RWPE1 (cell line): ENCODE data around the gene ITGB8.

ENCODE experiments used
- CTCF ChIA-PET: fragments of 350-600 bp; sonication (Branson Sonifier 250); formaldehyde crosslinking; extraction: SDS; loops from one replicate; lab custom pipeline; 2021; lab: Yijun Ruan, JAX
- POLR2A ChIA-PET: fragments of 400-600 bp; formaldehyde crosslinking; extraction: SDS; loops from one replicate; lab custom pipeline; 2020; ENCODE audit warnings: antibody characterized with exemption; ENCODE audit not compliant: low non-redundant PET; lab: Yijun Ruan, JAX
- DNase-seq: peaks from one replicate; pipeline ENCODE4 v3.0.0; 2012; ENCODE audit warnings: low spot score
- H3K27ac ChIP-seq: fragments of 450-650 bp; 2 replicates; pipeline ENCODE4 v1.5.1; 2017
- CTCF ChIP-seq: fragments of 450-650 bp; conservative IDR thresholded peaks from 2 replicates; pipeline ENCODE4 v1.5.1; 2017; ENCODE audit warnings: low read depth, mild to moderate bottlenecking

The ITGB8 gene

DNA sequence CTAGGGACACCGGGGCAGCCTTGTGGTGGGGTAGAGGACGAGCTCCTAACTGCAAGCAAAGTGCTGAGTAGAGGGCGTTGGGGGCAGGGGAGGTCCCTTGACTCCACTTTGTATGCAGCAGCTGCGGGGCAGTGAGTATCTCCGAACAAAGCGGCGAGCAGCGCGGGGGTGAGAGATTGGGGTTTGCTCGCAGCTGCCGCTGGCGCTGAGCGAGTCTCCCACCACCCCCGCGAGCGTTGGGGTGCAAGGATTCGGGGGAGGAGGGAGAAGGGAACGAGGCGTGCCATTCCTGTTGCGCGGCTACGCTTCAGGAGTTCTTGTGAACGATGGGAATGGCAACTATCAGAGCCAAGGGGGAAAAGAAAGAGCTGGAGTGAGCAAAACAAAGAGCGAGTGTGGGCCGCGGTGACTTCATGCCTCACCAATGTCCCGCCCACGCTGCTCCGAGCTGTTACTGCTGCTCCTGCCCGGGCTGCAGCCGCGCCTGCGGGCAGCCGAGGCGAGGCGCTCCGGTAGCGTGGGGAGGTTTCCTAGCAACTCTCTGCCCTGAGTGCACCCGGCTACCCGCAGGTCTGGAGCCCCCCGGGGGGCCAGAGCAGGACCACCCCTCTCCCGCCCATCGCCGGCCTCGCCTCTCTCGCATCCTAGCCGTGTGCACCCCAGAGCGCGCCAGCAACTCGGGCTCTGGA, at the start of gene ITGB8:
Gene ITGB8, plus strand, starts transcription at position 662 of the 689 bp plus-strand sequence. CDS start 907 bp downstream, outside the sequence.
- POLR2A ChIA-PET = interaction anchor here (0.7 to 1.6 kb wide), 3 partner anchors 22 to 266 kb away, joined by 3 to 6 read pairs (median 3); no protein-coding TSS in a partner anchor
- TF ChIP-seq CTCF = no peak
- CTCF ChIA-PET = interaction anchor here (0.6 to 1.0 kb wide), 7 partner anchors 19 to 616 kb away, joined by 3 to 4 read pairs (median 3); no protein-coding TSS in a partner anchor
- peak within 1 kb of the TSS; percentile 100 for H3K27ac ChIP-seq
- peak; percentile 82 for DNase-seq

DNA sequence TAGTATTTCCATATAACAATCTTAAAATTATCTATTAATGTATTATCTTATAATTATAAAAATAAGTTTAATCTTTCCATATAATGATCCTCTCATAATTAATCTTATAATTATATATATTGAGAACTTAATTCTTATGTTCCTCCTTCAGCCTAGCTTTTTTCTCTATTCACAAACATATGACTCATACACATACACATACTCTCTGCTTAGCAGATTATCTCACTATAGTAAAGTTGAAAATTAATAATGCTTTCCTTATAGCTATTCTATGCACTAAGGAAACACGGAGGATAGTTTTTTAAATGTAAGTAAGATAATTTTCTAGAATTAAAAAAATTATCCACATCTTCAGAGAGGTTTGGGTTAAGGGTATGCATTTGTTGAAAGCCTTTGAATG, 47.7 kb upstream of the ITGB8 start:
- H3K27ac ChIP-seq = no peak overlapping the region
- DNase-seq = no peak
- ChIA-PET POLR2A (no interaction called here), CTCF (interaction anchor here (0.7 kb wide), 1 partner anchor 16 kb away, joined by 3 read pairs; no protein-coding TSS in a partner anchor)
- no peak for TF ChIP-seq CTCF

GRCh38 chr7:20283385-20283784, 47.3 kb upstream of the ITGB8 start:
- POLR2A ChIA-PET = no interaction called here
- TF ChIP-seq CTCF = no peak
- no peak overlapping the region for H3K27ac ChIP-seq
- CTCF ChIA-PET = interaction anchor here (0.7 kb wide), 1 partner anchor 17 kb away, joined by 3 read pairs; no protein-coding TSS in a partner anchor
- no peak for DNase-seq

DNA sequence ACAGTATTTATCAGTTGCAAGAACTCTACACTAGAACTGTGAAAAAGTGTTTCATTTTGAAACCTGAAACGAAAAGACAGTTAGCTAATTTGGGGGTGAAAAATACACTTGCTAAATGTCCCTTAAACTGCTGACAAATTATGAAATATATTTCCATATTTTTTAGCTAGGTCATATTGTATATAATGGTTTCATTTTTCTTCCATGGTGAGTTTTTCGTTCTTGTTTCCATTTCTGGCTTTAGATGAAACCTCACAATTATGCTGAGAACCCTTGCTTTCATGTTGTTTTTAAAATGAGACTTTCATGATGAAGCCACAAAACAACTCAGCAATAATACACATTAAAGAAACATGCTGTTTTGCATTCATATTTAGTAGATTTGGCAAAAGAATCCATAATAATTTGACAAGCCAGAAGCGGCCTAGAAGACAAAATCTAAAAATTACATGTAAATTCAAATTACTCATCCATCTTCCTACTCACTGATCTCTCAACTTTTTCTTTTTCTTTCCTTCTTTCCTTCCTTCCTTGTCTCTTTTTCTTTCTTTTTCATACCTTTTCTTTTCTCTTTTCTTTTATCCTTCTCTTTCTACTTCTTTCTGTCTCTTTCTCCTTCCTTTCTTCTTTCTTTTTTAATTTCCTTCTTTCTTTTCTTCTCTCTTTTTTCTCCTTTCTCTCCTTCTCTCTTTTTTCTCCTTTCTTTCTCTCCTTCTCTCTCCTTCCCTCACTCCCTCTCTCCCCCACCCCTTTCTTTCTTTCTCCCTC, 46.5 kb upstream of the ITGB8 start:
- CTCF ChIA-PET = interaction anchor here (0.5 kb wide), 1 partner anchor 29 kb away, joined by 3 read pairs; no protein-coding TSS in a partner anchor
- no peak overlapping the region for H3K27ac ChIP-seq
- POLR2A ChIA-PET = no interaction called here
- no peak for TF ChIP-seq CTCF
- no peak for DNase-seq

DNA sequence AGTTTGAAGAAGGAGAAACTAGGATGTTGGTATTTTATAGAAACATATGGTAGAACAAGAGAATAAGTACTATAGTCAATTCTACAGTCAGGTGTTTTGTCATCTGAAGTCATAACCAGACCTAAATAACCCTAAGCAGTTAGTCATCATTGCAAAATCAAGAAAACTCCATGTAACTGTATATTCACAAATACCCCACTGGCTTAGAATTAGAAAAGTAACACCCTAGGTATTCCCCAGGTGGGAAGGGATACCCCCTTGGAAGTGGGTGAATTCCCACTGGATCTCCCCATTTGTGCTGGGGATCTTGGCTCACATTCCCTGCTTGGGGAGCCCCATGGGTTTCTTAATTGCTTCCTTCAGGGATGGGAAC, 45.9 kb upstream of the ITGB8 start:
- no peak for DNase-seq
- TF ChIP-seq CTCF = no peak
- CTCF ChIA-PET = interaction anchor here (0.5 kb wide), 1 partner anchor 28 kb away, joined by 3 read pairs; no protein-coding TSS in a partner anchor
- H3K27ac ChIP-seq = no peak overlapping the region
- POLR2A ChIA-PET = no interaction called here

DNA sequence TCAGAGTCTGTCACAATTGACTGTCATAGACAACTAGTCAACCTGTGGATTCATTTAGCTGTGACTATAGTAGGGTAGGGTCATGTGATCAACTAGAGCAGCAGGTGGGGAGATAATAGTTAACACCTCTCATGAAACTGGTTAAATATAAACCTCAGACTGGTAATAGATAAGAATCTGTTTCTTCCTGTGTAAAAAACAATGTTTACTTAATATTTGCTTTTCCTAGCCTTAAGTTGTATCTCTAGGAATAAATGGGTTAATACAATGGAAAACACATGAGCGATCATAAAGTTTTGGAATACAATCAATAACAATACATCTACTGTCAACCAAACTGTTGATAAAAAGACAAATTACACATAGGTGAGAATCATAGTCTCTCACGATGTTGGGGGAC, 43.4 kb upstream of the ITGB8 start:
- TF ChIP-seq CTCF = no peak
- H3K27ac ChIP-seq = no peak overlapping the region
- POLR2A ChIA-PET = no interaction called here
- DNase-seq = no peak
- CTCF ChIA-PET = interaction anchor here (0.7 kb wide), 1 partner anchor 630 kb away, joined by 3 read pairs; no protein-coding TSS in a partner anchor
